SH-SY5Y (cell line): ENCODE results near the gene CAPSL.

ENCODE experiments used
- GATA2 ChIP-seq: IDR thresholded peaks from 2 replicates; pipeline ENCODE4 v1.6.1; 2011; ENCODE audit warnings: mild to moderate bottlenecking, low read depth, low read length
- GATA3 ChIP-seq: IDR thresholded peaks from 2 replicates; pipeline ENCODE4 v1.6.1; 2011; ENCODE audit warnings: low read depth, mild to moderate bottlenecking, low read length, moderate library complexity

DNA sequence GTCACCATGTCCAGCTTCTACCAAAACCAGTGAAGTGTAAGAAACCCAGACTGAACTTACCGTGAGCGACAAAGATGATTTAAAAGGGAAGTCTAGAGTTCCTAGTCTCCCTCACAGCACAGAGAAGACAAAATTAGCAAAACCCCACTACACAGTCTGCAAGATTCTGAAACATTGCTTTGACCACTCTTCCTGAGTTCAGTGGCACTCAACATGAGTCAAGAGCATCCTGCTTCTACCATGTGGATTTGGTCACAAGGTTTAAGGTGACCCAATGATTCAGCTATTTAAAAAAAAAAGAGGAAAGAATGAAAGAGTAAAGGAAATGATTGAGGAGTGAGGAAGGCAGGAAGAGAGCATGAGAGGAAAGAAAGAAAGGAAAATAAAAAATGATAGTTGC, 62.0 kb downstream of the CAPSL start:
- no peak for TF ChIP-seq GATA2
- TF ChIP-seq GATA3: no peak
